Ovary (tissue), 9 donors: Measurements from ENCODE around the gene DROSHA. TPM values are rescaled to one million over a fixed set of nuclear protein-coding genes. Genes with fewer than 3 reads are reported as not detected.
"Not testable (repeated sequence)": the region's sequence is repeated elsewhere in the genome, so short reads cannot be mapped to it uniquely, and the experiment has no call there.

Source experiments
- DNase-seq, 5 donors: peaks; one replicate each; pipeline ENCODE4 v3.0.0-alpha.2; 2019 to 2020
- H3K27ac ChIP-seq, 2 donors: fragments of 200-600 bp; one replicate each; pipeline versions ENCODE4 v1.5.1 to v1.8.0; 2019 to 2022
- H3K27me3 ChIP-seq: fragments of 200-600 bp; one replicate; pipeline ENCODE4 v1.8.0; 2022
- H3K36me3 ChIP-seq: fragments of 200-600 bp; sonication (generic); one replicate; pipeline ENCODE4 v1.5.1; 2019
- H3K4me1 ChIP-seq: one replicate; pipeline ENCODE4 v1.8.1; 2013; ENCODE audit warnings: mild to moderate bottlenecking, moderate library complexity; ENCODE audit not compliant: insufficient read depth
- H3K4me3 ChIP-seq: fragments of 200-600 bp; sonication (generic); one replicate; pipeline ENCODE4 v1.5.1; 2017
- H3K9me3 ChIP-seq, 2 donors: fragments of 200-600 bp in 1 of 2; sonication (generic) in 1 of 2; one replicate each; pipeline versions ENCODE4 v1.5.1 to v1.8.1; 2013 to 2019; ENCODE audit warnings: mild to moderate bottlenecking in 1 of 2, moderate library complexity in 1 of 2
- EP300 ChIP-seq: sonication (generic); formaldehyde crosslinking; IDR thresholded peaks from one replicate; pipeline ENCODE4 v1.6.1; 2017; ENCODE audit warnings: antibody characterized with exemption
- POLR2A ChIP-seq: fragments of 450-650 bp; IDR thresholded peaks from one replicate; pipeline ENCODE4 v1.6.1; 2017; ENCODE audit warnings: antibody characterized with exemption, mild to moderate bottlenecking, moderate library complexity
- WGBS, 3 donors: extraction: QIAGEN DNeasy Blood & Tissue Kit in 1 of 3; methylation state at CpG; one replicate each; pipeline versions ENCODE4 v1.1.5 to v1.1.7; 2013 to 2017; 5-methylcytosine and 5-hydroxymethylcytosine counted together
- intact Hi-C, 4 donors: fragments of 100-400 bp; cut with DNase I; formaldehyde crosslinking; loops; one replicate each; pipeline versions ENCODE4 v1.11.0 to v1.15.1; 2022 to 2023
- polyA plus RNA-seq, 2 donors: library from polyadenylated mRNA; stranded (reverse); fragments of 200-250 nt in 1 of 2; fragments of 350-450 nt in 1 of 2; fragmentation: Illumina TruSeq in 1 of 2; extraction: RNeasy Lipid Tissue Mini Kit (QIAGEN cat#74804) in 1 of 2; gene quantifications; one replicate each; pipeline ENCODE4 v1.2.3, GENCODE V29; 2013 to 2014
- total RNA-seq, 7 donors: library from RNA; depleted of rRNA in 2 of 7; stranded (reverse); fragments of >200 nt in 2 of 7; fragmentation: NEBNext Ultra II Directional in 3 of 7; extraction: Animal tissue kit (Norgen Biotek cat#: 25700) in 3 of 7; gene quantifications; one replicate each; pipeline versions ENCODE4 v1.1.0 to v1.2.4, GENCODE V29; 2016 to 2023
- TF ChIP-seq, protein P1 (sequence below), 3 donors: fragments of 450-650 bp in 2 of 3; fragments of 200-600 bp in 1 of 3; IDR thresholded peaks; one replicate each; pipeline versions ENCODE4 v1.5.1 to v1.8.0; 2016 to 2022; ENCODE audit warnings: antibody characterized with exemption in 3 of 3, mild to moderate bottlenecking in 1 of 3
- donor health status: DM: no; HTN: no; CAD: no; lungs with moderate emphysema.
- donor health status: DM: no; HTN: no; CAD: no.
- donor health status: Bipolar disorder and iron deficiency.
- donor health status: DM: yes; HTN: yes; CAD: no.
- donor health status: DM: no; HTN: no; CAD: no.
- donor health status: DM: yes; HTN: yes; CAD: no.

DROSHA gene
- total and polyA plus RNA-seq, 9 donors, result 30.5 to 75.7 (median 50.3) TPM

DNA sequence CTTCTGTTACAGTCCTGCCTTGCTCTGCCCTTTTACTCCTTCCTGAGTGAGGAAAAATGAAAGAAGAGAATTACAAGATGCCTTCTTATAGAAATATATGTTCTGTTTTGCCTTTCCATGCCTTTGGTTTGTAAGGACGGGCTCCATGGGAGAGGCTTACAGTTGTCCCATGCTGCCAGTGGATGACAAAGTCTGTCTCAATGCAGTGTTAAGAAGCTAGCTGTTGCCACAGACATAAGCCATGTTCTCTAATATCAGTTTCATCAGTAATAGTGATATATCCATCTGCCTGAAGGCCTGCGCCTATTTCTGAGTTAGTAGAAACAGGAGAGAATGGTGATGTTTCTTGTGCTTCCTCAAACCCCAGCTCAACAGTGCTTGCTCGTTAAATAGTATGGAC is 28.0 kb upstream of the DROSHA start:
- Histone ChIP-seq H3K36me3 (no peaks in the 10 kb centered on the region), H3K27me3 (no peaks in the 10 kb centered on the region), H3K27ac (no peak overlapping the region), H3K4me1 (peaks cover 3% of the 10 kb centered on the region), H3K4me3 (no peak overlapping the region), H3K9me3 (no peaks in the 10 kb centered on the region)
- TF ChIP-seq, protein P1, sequence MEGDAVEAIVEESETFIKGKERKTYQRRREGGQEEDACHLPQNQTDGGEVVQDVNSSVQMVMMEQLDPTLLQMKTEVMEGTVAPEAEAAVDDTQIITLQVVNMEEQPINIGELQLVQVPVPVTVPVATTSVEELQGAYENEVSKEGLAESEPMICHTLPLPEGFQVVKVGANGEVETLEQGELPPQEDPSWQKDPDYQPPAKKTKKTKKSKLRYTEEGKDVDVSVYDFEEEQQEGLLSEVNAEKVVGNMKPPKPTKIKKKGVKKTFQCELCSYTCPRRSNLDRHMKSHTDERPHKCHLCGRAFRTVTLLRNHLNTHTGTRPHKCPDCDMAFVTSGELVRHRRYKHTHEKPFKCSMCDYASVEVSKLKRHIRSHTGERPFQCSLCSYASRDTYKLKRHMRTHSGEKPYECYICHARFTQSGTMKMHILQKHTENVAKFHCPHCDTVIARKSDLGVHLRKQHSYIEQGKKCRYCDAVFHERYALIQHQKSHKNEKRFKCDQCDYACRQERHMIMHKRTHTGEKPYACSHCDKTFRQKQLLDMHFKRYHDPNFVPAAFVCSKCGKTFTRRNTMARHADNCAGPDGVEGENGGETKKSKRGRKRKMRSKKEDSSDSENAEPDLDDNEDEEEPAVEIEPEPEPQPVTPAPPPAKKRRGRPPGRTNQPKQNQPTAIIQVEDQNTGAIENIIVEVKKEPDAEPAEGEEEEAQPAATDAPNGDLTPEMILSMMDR (IDR thresholded peaks at IDR 0.05), result no peak
- TF ChIP-seq POLR2A, result no peak
- TF ChIP-seq EP300, result no peak
- 70 to 91% (median 80%) methylated on average over 3 of the region's 3 CpGs for WGBS, 3 donors
- intact Hi-C loops, result no loop called here
- no peak for DNase-seq

DNA sequence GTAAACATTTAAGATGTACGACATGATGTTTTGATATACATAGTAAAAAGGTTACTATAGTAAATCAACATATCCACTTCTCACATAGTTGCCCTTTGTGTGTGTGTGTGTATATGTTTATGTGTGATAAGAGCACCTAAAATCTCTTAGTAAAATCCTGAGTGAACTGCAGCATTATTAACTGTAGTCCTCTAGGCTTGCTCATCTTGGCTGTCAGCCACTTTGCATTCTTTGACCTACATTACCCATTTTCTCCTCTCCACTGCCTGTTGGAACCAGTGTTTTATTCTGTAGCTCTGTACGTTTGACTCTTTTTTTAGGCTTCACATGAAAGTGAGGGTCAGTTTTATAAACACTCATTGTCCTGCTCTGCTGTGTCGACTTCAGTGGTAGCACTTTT is 24.6 kb upstream of the DROSHA start:
- H3K27me3 ChIP-seq, result no peaks in the 10 kb centered on the region
- no peaks in the 10 kb centered on the region for H3K4me1 ChIP-seq
- no peak overlapping the region for H3K27ac ChIP-seq
- no peaks in the 10 kb centered on the region for H3K9me3 ChIP-seq
- no peak overlapping the region for H3K4me3 ChIP-seq
- intact Hi-C loops, result no loop called here
- no peak for DNase-seq
- WGBS, 3 donors, result 69 to 89% (median 73%) methylated on average over 3 of the region's 3 CpGs
- no peak for TF ChIP-seq POLR2A
- TF ChIP-seq, protein P1 (IDR thresholded peaks at IDR 0.05), result no peak
- TF ChIP-seq EP300, result no peak
- H3K36me3 ChIP-seq, result no peaks in the 10 kb centered on the region

DNA sequence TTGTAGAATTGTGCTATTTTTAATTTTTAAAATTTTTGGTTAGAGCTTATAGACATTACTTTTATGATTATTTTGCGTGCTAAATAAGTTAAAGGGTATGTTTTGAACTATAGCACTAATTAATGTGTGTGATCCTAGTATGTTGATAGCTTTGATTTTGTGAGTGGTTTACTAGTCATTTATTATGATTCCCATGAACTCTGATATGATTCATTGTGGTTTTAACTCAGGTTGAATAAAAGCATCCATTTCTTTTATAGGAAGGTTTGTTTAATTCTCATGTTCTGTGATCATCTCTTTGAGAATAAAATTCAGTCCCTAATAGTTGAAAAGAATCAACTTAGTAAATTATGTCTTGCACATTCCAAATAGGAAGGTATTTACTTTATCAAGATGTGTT is 22.7 kb upstream of the DROSHA start:
- DNase-seq, result no peak
- WGBS, 3 donors, result 96 to 99% (median 97%) methylated on average over 1 of the region's 1 CpG
- intact Hi-C loops, result no loop called here
- H3K9me3 ChIP-seq, result no peaks in the 10 kb centered on the region
- TF ChIP-seq EP300 (no peak), POLR2A (no peak)
- TF ChIP-seq, protein P1 (IDR thresholded peaks at IDR 0.05), result no peak
- H3K36me3 ChIP-seq, result no peaks in the 10 kb centered on the region
- no peaks in the 10 kb centered on the region for H3K4me1 ChIP-seq
- no peak overlapping the region for H3K4me3 ChIP-seq
- no peaks in the 10 kb centered on the region for H3K27me3 ChIP-seq
- H3K27ac ChIP-seq, result no peak overlapping the region

DNA sequence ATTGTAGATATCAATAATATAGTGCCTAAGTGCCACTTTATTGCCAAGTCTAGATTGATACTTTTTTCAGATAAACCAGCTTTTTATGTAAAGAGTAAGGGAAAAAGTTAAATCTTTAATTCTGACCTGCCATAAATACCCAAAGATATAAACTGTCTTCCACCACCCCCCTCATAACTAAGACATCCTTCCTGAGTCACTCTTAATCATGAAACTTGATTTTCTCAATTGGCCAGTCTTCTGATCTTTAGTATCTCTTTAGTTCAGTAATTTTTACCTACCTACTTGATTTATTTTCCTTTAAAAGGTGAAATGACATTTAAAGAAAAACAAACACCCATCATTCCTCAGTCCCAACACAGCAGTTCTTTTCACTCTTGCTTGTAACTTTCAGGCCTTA is 22.0 kb upstream of the DROSHA start:
- no peaks in the 10 kb centered on the region for H3K27me3 ChIP-seq
- TF ChIP-seq, protein P1 (IDR thresholded peaks at IDR 0.05), result no peak
- no peak for TF ChIP-seq EP300
- H3K4me3 ChIP-seq, result no peak overlapping the region
- H3K36me3 ChIP-seq, result no peaks in the 10 kb centered on the region
- H3K9me3 ChIP-seq, result no peaks in the 10 kb centered on the region
- intact Hi-C loops, result no loop called here
- no peak overlapping the region for H3K27ac ChIP-seq
- H3K4me1 ChIP-seq, result no peaks in the 10 kb centered on the region
- no peak for DNase-seq

DNA sequence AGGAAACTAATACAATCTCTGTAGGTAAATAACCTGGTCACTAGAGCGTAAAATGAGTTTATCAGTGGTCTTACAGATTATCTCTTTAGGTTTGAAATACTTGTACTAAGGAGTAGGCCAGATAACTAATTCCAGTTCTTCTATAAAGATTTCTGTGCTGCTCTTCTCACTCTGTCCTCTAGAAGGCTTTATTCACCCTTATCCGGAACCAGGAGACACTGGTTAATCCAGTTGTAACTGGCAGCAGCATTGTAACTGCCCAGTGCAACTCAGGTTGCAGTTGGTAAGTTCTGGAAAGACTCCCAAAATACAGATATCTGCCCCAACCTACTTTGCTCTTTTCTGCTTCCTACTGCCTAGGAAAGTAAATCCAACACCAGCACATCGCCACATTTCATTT is 20.0 kb upstream of the DROSHA start:
- no peaks in the 10 kb centered on the region for H3K9me3 ChIP-seq
- H3K4me3 ChIP-seq, result no peak overlapping the region
- DNase-seq, result no peak
- TF ChIP-seq, protein P1 (IDR thresholded peaks at IDR 0.05), result no peak
- TF ChIP-seq EP300 (no peak), POLR2A (no peak)
- no peak overlapping the region for H3K27ac ChIP-seq
- 94 to 97% (median 95%) methylated on average over 3 of the region's 3 CpGs for WGBS, 3 donors
- H3K27me3 ChIP-seq, result no peaks in the 10 kb centered on the region
- no peaks in the 10 kb centered on the region for H3K4me1 ChIP-seq
- no peaks in the 10 kb centered on the region for H3K36me3 ChIP-seq
- intact Hi-C loops, result no loop called here

DNA sequence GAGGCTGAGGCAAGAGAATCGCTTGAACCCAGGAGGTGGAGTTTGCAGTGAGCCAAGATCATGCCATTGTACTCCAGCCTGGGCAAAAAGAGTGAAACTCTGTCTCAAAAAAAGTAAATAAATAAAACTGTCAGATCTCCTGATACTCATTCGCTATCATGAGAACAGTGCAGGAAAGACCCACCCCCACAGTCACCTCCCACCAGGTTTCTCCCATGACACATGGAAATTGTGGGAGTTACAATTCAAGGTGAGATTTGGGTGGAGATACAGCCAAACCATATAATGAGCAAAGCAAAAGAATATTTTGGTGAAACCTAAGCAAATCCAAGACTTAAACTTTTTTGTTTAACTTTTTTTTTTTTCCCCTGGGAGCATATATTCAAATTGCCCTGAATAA is 17.2 kb upstream of the DROSHA start:
- H3K27ac ChIP-seq, DNase-seq, H3K4me1 ChIP-seq, H3K4me3 ChIP-seq, H3K36me3 ChIP-seq, intact Hi-C loops, H3K9me3 ChIP-seq, H3K27me3 ChIP-seq: not testable (repeated sequence)
- WGBS, 3 donors, result 98 to 99% (median 99%) methylated on average over 2 of the region's 2 CpGs
